NCI-H460 (cell line): Measurements from ENCODE around the gene CNGB1. TPM values are rescaled to one million over a fixed set of nuclear protein-coding genes. Genes with fewer than 3 reads are reported as not detected.
"Not testable (repeated sequence)": the region's sequence is repeated elsewhere in the genome, so short reads cannot be mapped to it uniquely, and the experiment has no call there.

ENCODE experiments used
- DNase-seq: peaks from one replicate; pipeline ENCODE4 v3.0.0-alpha.2; 2016; ENCODE audit warnings: low read depth; ENCODE audit errors: extremely low read depth
- total RNA-seq: library from RNA; depleted of rRNA; stranded (reverse); fragments of >200 nt; shearing (Covaris generic); gene quantifications from 2 replicates; pipeline ENCODE4 v1.2.3, GENCODE V29; 2014

CNGB1 gene
- total RNA-seq, 1 experiment from 2014 or later = not detected

- no peak for DNase-seq
These were observed 56.4 kb downstream of the CNGB1 start for GRCh38 chr16:57914244-57915173.

GRCh38 chr16:57912529-57913260, 58.2 kb downstream of the CNGB1 start:
- no peak for DNase-seq

GRCh38 chr16:57911743-57912142, 59.2 kb downstream of the CNGB1 start:
- no peak for DNase-seq

- no peak for DNase-seq
These were observed 60.2 kb downstream of the CNGB1 start for GRCh38 chr16:57910696-57911095.

- no peak for DNase-seq
These were observed 62.4 kb downstream of the CNGB1 start for GRCh38 chr16:57908409-57908987.

- DNase-seq = no peak
These were observed 64.3 kb downstream of the CNGB1 start for GRCh38 chr16:57906382-57907316.

- DNase-seq = no peak
These were observed 66.8 kb downstream of the CNGB1 start for GRCh38 chr16:57904101-57904500.

- DNase-seq = no peak
These were observed 67.3 kb downstream of the CNGB1 start for GRCh38 chr16:57903656-57904055.

- no peak for DNase-seq
These were observed 69.4 kb downstream of the CNGB1 start for GRCh38 chr16:57901480-57902069.

- DNase-seq = no peak
These were observed 70.0 kb downstream of the CNGB1 start for GRCh38 chr16:57900796-57901479.

- DNase-seq = peak; percentile 67
These were observed 70.9 kb downstream of the CNGB1 start for GRCh38 chr16:57899771-57900661.

GRCh38 chr16:57898961-57899360, 72.0 kb downstream of the CNGB1 start:
- no peak for DNase-seq

GRCh38 chr16:57897996-57898395, 72.9 kb downstream of the CNGB1 start:
- no peak for DNase-seq

GRCh38 chr16:57897053-57897784, 73.7 kb downstream of the CNGB1 start:
- DNase-seq = no peak

- DNase-seq = not testable (repeated sequence)
These were observed 75.8 kb downstream of the CNGB1 start for GRCh38 chr16:57895081-57895547.

GRCh38 chr16:57894390-57895080, 76.4 kb downstream of the CNGB1 start:
- no peak for DNase-seq
